HepG2 (cell line): ENCODE data around the gene ZNF184. TPM values are rescaled to one million over a fixed set of nuclear protein-coding genes. Genes with fewer than 3 reads are reported as not detected.

ENCODE experiments used
- ARHGAP35 ChIP-seq: sonication (generic); formaldehyde crosslinking; IDR thresholded peaks from 2 replicates; pipeline ENCODE4 v1.9.0; 2022; ENCODE audit warnings: mild to moderate bottlenecking, inconsistent platforms, moderate library complexity, missing genetic modification reagents, borderline replicate concordance
- BHLHE40 ChIP-seq: IDR thresholded peaks from 2 replicates; pipeline ENCODE4 v1.6.1; 2011; ENCODE audit warnings: low read length, improper control_type of control experiment
- CBX5 ChIP-seq: sonication (generic); formaldehyde crosslinking; IDR thresholded peaks from 2 replicates; pipeline ENCODE4 v1.4.0; 2020; ENCODE audit warnings: missing genetic modification reagents, borderline replicate concordance
- DMTF1 ChIP-seq: sonication (generic); formaldehyde crosslinking; IDR thresholded peaks from 2 replicates; pipeline ENCODE4 v1.4.0; 2020; ENCODE audit warnings: mild to moderate bottlenecking, missing genetic modification reagents
- FUBP1 ChIP-seq: sonication (generic); formaldehyde crosslinking; IDR thresholded peaks from 2 replicates; pipeline ENCODE4 v1.5.1; 2020; ENCODE audit warnings: missing genetic modification reagents, mild to moderate bottlenecking, borderline replicate concordance
- HOXA9 ChIP-seq: sonication (generic); formaldehyde crosslinking; IDR thresholded peaks from 2 replicates; pipeline ENCODE4 v1.8.1; 2022; ENCODE audit warnings: missing genetic modification reagents, mild to moderate bottlenecking, moderate library complexity, borderline replicate concordance
- KDM4B ChIP-seq: sonication (generic); formaldehyde crosslinking; IDR thresholded peaks from 2 replicates; pipeline ENCODE4 v1.4.0; 2020; ENCODE audit warnings: missing genetic modification reagents
- KDM5B ChIP-seq: sonication (generic); formaldehyde crosslinking; IDR thresholded peaks from 2 replicates; pipeline ENCODE4 v1.4.0; 2020; ENCODE audit warnings: missing genetic modification reagents, mild to moderate bottlenecking, borderline replicate concordance
- NAIF1 ChIP-seq: sonication (generic); formaldehyde crosslinking; IDR thresholded peaks from 2 replicates; pipeline ENCODE4 v1.5.0; 2020; ENCODE audit warnings: mild to moderate bottlenecking, missing genetic modification reagents, borderline replicate concordance
- NCOA5 ChIP-seq: sonication (generic); formaldehyde crosslinking; IDR thresholded peaks from 2 replicates; pipeline ENCODE4 v1.4.0; 2020; ENCODE audit warnings: missing genetic modification reagents
- PRPF4 ChIP-seq: fragments of 200-400 bp; formaldehyde crosslinking; IDR thresholded peaks from 2 replicates; pipeline ENCODE4 v1.6.1; 2016; ENCODE audit warnings: low read length, low read depth; ENCODE audit not compliant: poor library complexity, severe bottlenecking
- SCMH1 ChIP-seq: sonication (generic); formaldehyde crosslinking; IDR thresholded peaks from 2 replicates; pipeline ENCODE4 v1.9.0; 2021; ENCODE audit warnings: missing genetic modification reagents, mild to moderate bottlenecking, borderline replicate concordance
- SMAD1 ChIP-seq: sonication (generic); formaldehyde crosslinking; IDR thresholded peaks from 2 replicates; pipeline ENCODE4 v1.4.0; 2020; ENCODE audit warnings: missing genetic modification reagents, low read depth, mild to moderate bottlenecking, borderline replicate concordance
- SP2 ChIP-seq: sonication (generic); formaldehyde crosslinking; IDR thresholded peaks from 2 replicates; pipeline ENCODE4 v1.5.1; 2020; ENCODE audit warnings: mild to moderate bottlenecking, missing genetic modification reagents
- THYN1 ChIP-seq: sonication (generic); formaldehyde crosslinking; IDR thresholded peaks from 2 replicates; pipeline ENCODE4 v1.8.1; 2023; ENCODE audit warnings: low read depth, mild to moderate bottlenecking, moderate library complexity, missing genetic modification reagents, borderline replicate concordance
- YY1 ChIP-seq: IDR thresholded peaks from 2 replicates; pipeline ENCODE4 v1.6.1; 2011; ENCODE audit warnings: low read length, low read depth, moderate library complexity, mild to moderate bottlenecking; ENCODE audit not compliant: insufficient read depth, insufficient replicate concordance
- ZFP1 ChIP-seq: IDR thresholded peaks from 2 replicates; pipeline ENCODE4 v1.6.1; 2016
- ZNF543 ChIP-seq: sonication (generic); formaldehyde crosslinking; IDR thresholded peaks from 2 replicates; pipeline ENCODE4 v1.4.0; 2020; ENCODE audit warnings: mild to moderate bottlenecking, missing genetic modification reagents
- ZNF598 ChIP-seq: sonication (generic); formaldehyde crosslinking; IDR thresholded peaks from 2 replicates; pipeline ENCODE4 v1.5.1; 2020; ENCODE audit warnings: mild to moderate bottlenecking, missing genetic modification reagents, borderline replicate concordance
- ZNF607 ChIP-seq: sonication (generic); formaldehyde crosslinking; IDR thresholded peaks from 2 replicates; pipeline ENCODE4 v1.5.1; 2020; ENCODE audit warnings: missing genetic modification reagents, mild to moderate bottlenecking, borderline replicate concordance
- ZNF703 ChIP-seq: sonication (generic); formaldehyde crosslinking; IDR thresholded peaks from 2 replicates; pipeline ENCODE4 v1.5.1; 2020; ENCODE audit warnings: missing genetic modification reagents, mild to moderate bottlenecking, moderate library complexity, borderline replicate concordance
- ZSCAN22 ChIP-seq: sonication (generic); formaldehyde crosslinking; IDR thresholded peaks from 2 replicates; pipeline ENCODE4 v1.4.0; 2020; ENCODE audit warnings: mild to moderate bottlenecking, missing genetic modification reagents
- ZSCAN9 ChIP-seq: IDR thresholded peaks from 2 replicates; pipeline ENCODE4 v1.6.1; 2016; ENCODE audit warnings: borderline replicate concordance
- polyA plus RNA-seq, 8 experiments: library from polyadenylated mRNA; depleted of rRNA in 3 of 8; stranded (reverse) in 7 of 8; unstranded in 1 of 8; fragments of >200 nt; fragmentation: Illumina TruSeq in 4 of 8; extraction: Trizol in 4 of 8; gene quantifications; 2 replicates each; pipeline versions ENCODE4 v1.2.1 to v1.2.3, GENCODE V29; 2011 to 2016; ENCODE audit warnings: low read depth in 4 of 8, missing spikeins in 1 of 8, mixed read lengths in 1 of 8; ENCODE audit not compliant: insufficient read depth in 1 of 8
- total RNA-seq, 5 experiments: library from RNA; depleted of rRNA; stranded (reverse); fragments of >200 nt; fragmentation: Illumina TruSeq; extraction: Trizol; gene quantifications; 2 replicates each; pipeline ENCODE4 v1.2.3, GENCODE V29; 2016; ENCODE audit warnings: low read depth in 1 of 5
- TF ChIP-seq, protein P1 (sequence below): sonication (generic); formaldehyde crosslinking; conservative IDR thresholded peaks from 2 replicates; pipeline ENCODE4 v1.4.0; 2020; ENCODE audit warnings: missing genetic modification reagents

Gene ZNF184
- total and polyA plus RNA-seq, 2 of the 13 experiments (the other 11 are each of a cell fraction or from before 2014, with no cell fraction given) = 2.1 to 10.1 TPM

GRCh38 chr6:27502508-27503435 lies 29.9 kb upstream of the ZNF184 start (continued):
- TF ChIP-seq ARHGAP35 (CRISPR knock-in tag) (no peak), NAIF1 (CRISPR knock-in tag) (peak; percentile 53), HOXA9 (CRISPR knock-in tag) (no peak), SMAD1 (no peak), DMTF1 (CRISPR knock-in tag) (no peak), SP2 (CRISPR knock-in tag) (peak; percentile 37; the same call in 1 of the 2 replicates), ZNF703 (CRISPR knock-in tag) (no peak), KDM5B (CRISPR knock-in tag) (peak; percentile 47; the same call in 1 of the 2 replicates), THYN1 (CRISPR knock-in tag) (no peak), ZNF598 (CRISPR knock-in tag) (no peak), BHLHE40 (peak; percentile 55; the same call in 1 of the 2 replicates), NCOA5 (CRISPR knock-in tag) (no peak), SCMH1 (CRISPR knock-in tag) (no peak), ZFP1 (CRISPR knock-in tag) (0 out of 2 replicates have a peak, but pooled peaks have one; percentile 29), YY1 (no peak), FUBP1 (CRISPR knock-in tag) (no peak), CBX5 (CRISPR knock-in tag) (no peak), ZNF607 (CRISPR knock-in tag) (peak; percentile 38; the same call in 1 of the 2 replicates), PRPF4 (peak; percentile 93), ZSCAN22 (CRISPR knock-in tag) (no peak), ZSCAN9 (CRISPR knock-in tag) (no peak; the same call in 1 of the 2 replicates), KDM4B (CRISPR knock-in tag) (no peak), ZNF543 (CRISPR knock-in tag) (no peak)
- TF ChIP-seq, protein P1, sequence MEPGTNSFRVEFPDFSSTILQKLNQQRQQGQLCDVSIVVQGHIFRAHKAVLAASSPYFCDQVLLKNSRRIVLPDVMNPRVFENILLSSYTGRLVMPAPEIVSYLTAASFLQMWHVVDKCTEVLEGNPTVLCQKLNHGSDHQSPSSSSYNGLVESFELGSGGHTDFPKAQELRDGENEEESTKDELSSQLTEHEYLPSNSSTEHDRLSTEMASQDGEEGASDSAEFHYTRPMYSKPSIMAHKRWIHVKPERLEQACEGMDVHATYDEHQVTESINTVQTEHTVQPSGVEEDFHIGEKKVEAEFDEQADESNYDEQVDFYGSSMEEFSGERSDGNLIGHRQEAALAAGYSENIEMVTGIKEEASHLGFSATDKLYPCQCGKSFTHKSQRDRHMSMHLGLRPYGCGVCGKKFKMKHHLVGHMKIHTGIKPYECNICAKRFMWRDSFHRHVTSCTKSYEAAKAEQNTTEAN (CRISPR knock-in tag) = no peak
